GM23338 (cell line): ENCODE results near the gene PROSER1.

Experiments used
- CREB1 ChIP-seq: fragments of 250-450 bp; sonication (Bioruptor Pico); IDR thresholded peaks from 2 replicates; pipeline ENCODE4 v1.5.0; 2020; ENCODE audit warnings: low read depth, mild to moderate bottlenecking, moderate library complexity
- EZH2 ChIP-seq: fragments of 200-600 bp; sonication (generic); IDR thresholded peaks from one replicate; pipeline ENCODE4 v1.8.0; 2017; ENCODE audit warnings: antibody characterized with exemption, mild to moderate bottlenecking, low read depth; ENCODE audit not compliant: unreplicated experiment
- EZH2phosphoT487 ChIP-seq: fragments of 200-600 bp; sonication (generic); IDR thresholded peaks from one replicate; pipeline ENCODE4 v1.8.1; 2018; ENCODE audit warnings: antibody characterized with exemption; ENCODE audit not compliant: unreplicated experiment
- JUNB ChIP-seq: IDR thresholded peaks from one replicate; pipeline ENCODE4 v1.6.1; 2016; ENCODE audit warnings: antibody characterized with exemption; ENCODE audit not compliant: unreplicated experiment
- NANOG ChIP-seq: IDR thresholded peaks from 2 replicates; pipeline ENCODE4 v1.6.1; 2016; ENCODE audit warnings: antibody characterized with exemption, borderline replicate concordance
- POLR2AphosphoS5 ChIP-seq: IDR thresholded peaks from 2 replicates; pipeline ENCODE4 v1.6.1; 2016; ENCODE audit warnings: antibody characterized with exemption, low read depth
- ZNF114 ChIP-seq: fragments of 250-450 bp; sonication (Bioruptor Pico); IDR thresholded peaks from 2 replicates; pipeline ENCODE4 v1.5.0; 2020; ENCODE audit warnings: mild to moderate bottlenecking, moderate library complexity
- TF ChIP-seq, protein P1 (sequence below), 2 experiments: fragments of 200-600 bp in 1 of 2; sonication (generic) in 1 of 2; conservative IDR thresholded peaks; 2 replicates each; pipeline versions ENCODE4 v1.5.1 to v1.6.1; 2016 to 2017; ENCODE audit warnings: antibody characterized with exemption in 2 of 2, low read depth in 2 of 2, mild to moderate bottlenecking in 2 of 2, moderate library complexity in 1 of 2
- TF ChIP-seq, protein P2 (sequence below): IDR thresholded peaks from one replicate; pipeline ENCODE4 v1.6.1; 2018; ENCODE audit warnings: antibody characterized with exemption; ENCODE audit not compliant: unreplicated experiment

DNA sequence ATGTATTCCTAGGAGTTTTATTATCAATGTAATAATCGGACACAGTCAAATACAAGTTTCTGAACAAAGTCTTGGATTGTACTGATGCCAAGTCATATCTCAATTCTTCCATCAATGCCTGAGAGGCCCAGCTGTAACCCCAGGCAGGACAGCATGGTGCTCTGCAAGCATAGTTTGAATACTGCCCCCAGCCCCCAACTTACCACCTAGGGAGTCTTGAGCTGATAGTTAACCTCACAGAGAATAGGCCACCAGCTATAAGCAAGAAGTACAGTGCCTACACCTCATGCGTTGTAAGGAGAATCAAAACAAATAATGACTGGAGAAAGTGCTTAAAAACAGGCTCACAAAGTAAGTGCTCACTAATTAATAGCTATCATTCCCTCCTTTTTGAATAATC lies 2.7 kb downstream of the PROSER1 start:
- TF ChIP-seq, protein P1, sequence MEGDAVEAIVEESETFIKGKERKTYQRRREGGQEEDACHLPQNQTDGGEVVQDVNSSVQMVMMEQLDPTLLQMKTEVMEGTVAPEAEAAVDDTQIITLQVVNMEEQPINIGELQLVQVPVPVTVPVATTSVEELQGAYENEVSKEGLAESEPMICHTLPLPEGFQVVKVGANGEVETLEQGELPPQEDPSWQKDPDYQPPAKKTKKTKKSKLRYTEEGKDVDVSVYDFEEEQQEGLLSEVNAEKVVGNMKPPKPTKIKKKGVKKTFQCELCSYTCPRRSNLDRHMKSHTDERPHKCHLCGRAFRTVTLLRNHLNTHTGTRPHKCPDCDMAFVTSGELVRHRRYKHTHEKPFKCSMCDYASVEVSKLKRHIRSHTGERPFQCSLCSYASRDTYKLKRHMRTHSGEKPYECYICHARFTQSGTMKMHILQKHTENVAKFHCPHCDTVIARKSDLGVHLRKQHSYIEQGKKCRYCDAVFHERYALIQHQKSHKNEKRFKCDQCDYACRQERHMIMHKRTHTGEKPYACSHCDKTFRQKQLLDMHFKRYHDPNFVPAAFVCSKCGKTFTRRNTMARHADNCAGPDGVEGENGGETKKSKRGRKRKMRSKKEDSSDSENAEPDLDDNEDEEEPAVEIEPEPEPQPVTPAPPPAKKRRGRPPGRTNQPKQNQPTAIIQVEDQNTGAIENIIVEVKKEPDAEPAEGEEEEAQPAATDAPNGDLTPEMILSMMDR (conservative IDR thresholded peaks at IDR 0.05; ENCODE audit: low read depth in 2 of 2), result no peak
- TF ChIP-seq EZH2phosphoT487 (no peak), EZH2 (no peak), CREB1 (no peak), JUNB (no peak), POLR2AphosphoS5 (no peak), NANOG (no peak), ZNF114 (no peak)
- TF ChIP-seq, protein P2, sequence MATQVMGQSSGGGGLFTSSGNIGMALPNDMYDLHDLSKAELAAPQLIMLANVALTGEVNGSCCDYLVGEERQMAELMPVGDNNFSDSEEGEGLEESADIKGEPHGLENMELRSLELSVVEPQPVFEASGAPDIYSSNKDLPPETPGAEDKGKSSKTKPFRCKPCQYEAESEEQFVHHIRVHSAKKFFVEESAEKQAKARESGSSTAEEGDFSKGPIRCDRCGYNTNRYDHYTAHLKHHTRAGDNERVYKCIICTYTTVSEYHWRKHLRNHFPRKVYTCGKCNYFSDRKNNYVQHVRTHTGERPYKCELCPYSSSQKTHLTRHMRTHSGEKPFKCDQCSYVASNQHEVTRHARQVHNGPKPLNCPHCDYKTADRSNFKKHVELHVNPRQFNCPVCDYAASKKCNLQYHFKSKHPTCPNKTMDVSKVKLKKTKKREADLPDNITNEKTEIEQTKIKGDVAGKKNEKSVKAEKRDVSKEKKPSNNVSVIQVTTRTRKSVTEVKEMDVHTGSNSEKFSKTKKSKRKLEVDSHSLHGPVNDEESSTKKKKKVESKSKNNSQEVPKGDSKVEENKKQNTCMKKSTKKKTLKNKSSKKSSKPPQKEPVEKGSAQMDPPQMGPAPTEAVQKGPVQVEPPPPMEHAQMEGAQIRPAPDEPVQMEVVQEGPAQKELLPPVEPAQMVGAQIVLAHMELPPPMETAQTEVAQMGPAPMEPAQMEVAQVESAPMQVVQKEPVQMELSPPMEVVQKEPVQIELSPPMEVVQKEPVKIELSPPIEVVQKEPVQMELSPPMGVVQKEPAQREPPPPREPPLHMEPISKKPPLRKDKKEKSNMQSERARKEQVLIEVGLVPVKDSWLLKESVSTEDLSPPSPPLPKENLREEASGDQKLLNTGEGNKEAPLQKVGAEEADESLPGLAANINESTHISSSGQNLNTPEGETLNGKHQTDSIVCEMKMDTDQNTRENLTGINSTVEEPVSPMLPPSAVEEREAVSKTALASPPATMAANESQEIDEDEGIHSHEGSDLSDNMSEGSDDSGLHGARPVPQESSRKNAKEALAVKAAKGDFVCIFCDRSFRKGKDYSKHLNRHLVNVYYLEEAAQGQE, result no peak
